HG03095 (cell line): ENCODE data around the gene PRR12.
"Not testable (repeated sequence)": the region's sequence is repeated elsewhere in the genome, so short reads cannot be mapped to it uniquely, and the experiment has no call there.

ENCODE experiments used
- ATAC-seq: cut with Tn5 transposase; IDR thresholded peaks from one replicate; pipeline ENCODE4 v1.9.1; 2021; ENCODE audit warnings: moderate library complexity; ENCODE audit not compliant: unreplicated experiment

PRR12 gene

DNA sequence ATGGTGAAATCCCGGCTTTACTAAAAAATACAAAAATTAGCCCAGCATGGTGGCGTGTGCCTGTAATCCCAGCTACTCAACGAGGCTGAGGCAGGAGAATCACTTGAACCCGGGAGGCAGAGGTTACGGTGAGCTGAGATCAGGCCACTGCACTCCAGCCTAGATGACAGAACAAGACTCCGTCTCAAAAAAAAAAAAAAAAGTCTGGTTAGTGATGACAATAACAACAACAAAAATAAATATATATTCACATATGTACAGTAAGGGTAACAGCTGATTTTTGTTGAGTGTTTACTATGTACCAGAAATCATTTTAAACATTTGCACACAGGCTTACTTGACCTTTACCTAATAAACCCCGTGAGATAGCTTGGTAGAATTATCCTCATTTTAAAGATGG, 26.0 kb downstream of the PRR12 start:
- ATAC-seq = no peak

DNA sequence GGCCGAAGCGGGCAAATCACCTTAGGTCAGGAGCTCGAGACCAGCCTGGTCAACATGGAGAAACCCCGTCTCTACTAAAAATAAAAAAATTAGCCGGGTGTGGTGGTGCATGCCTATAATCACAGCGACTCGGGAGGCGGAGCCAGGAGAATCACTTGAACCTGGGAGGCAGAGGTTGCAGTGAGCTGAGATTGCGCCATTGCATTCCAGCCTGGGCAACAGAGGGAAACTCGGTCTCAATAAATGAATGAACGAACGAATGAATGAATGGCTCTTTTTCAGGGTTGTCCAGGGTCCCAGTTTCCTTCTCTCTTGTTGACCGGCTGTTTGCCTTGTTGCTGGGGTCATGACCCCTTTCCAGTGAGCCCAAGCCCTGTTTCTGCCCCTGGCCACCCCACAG, 26.9 kb downstream of the PRR12 start:
- not testable (repeated sequence) for ATAC-seq

DNA sequence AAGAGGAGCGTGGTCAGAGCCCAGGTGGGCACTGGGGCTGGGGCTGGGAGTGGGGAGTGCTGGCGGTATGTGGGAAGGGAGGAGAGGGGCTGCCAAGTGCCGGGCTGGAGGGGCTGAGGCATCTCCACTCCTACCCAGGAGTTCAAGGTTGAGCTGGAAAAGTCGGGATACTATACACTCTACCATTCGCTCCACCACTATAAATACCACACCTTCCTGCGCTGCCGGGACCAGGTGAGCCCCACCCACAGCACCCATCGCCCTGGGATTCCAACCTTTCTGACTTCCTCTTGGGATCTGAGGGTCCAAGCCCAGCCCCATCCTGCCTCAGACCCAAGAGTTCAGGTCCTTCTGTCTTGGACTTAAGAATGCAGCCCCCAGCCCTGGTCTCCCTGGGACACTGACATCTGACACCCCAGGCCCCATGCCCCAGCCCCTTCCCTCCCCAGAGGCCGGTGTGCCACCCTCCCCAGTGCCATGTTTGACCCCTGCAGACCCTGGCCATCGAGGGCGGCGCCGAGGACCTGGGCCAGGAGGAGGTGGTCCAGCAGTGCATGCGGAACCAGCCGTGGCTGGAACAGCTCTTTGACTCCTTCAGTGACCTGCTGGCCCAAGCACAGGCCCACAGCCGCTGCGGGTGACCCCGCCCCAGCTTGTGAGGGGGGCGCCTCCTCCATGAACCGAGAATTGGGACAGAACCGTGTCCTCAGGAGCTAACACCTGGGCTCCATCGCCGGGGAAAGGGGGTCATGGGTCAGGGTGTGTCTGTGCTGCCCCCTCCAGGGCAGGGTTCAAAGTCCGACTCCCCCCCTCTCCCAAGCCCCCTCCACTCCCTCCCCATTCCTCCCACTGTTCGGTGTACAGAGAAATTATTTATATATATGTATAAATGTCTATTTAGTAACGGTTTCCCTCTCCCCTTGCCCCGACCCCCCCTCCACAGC, 34.3 kb downstream of the PRR12 start:
- no peak for ATAC-seq

- no peak for ATAC-seq
Measured at GRCh38 chr19:49626226-49626625, 35.2 kb downstream of the PRR12 start.

- ATAC-seq = no peak
Measured at GRCh38 chr19:49629659-49630058, 38.7 kb downstream of the PRR12 start.

DNA sequence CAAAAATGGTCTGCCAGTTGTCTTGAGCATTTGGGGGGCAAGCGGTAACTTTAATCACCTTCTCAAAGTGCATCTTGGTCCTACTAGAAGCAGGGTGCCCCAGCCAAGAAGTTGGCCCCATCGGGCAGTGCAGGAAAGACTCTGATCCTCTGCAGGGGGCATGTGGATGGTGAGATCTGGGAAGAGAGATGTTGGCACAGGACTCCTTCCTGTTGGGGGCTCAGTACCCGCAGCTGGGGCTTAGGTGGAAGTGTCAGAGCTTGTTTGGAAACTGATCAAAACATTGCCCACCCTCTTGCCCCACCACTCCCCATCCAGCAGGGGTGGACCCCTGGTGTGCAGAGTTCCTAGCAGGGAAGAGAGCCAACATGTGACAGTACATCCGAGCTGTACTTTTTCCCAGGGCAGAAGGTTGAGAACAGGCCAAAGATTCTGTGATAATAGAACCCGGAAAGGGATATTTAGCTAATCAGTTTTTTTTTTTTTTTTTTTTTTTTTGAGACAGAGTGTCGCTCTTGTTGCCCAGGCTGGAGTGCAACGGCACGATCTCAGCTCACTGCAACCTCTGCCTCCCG, 40.1 kb downstream of the PRR12 start:
- no peak for ATAC-seq

GRCh38 chr19:49631610-49632192, 40.7 kb downstream of the PRR12 start:
- ATAC-seq = no peak

GRCh38 chr19:49632576-49632975, 41.6 kb downstream of the PRR12 start:
- no peak for ATAC-seq

DNA sequence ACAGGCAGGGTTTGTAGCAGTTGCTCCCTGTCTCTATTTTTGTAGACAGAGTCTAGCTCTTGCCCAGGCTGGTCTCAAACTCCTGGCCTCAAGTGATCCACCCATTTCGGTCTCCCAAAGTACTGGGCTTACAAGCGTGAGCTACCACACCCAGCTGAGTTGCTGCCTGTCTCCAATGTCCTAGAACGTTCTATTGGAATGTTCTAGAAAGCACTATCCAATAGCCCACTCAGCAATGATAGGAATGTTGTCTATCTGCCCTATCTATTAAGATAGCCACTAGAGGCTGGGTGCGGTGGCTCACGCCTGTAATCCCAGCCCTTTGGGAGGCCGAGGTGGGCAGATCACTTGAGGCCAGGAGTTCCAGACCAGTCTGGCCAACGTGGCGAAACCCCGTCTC, 42.3 kb downstream of the PRR12 start:
- ATAC-seq = not testable (repeated sequence)

DNA sequence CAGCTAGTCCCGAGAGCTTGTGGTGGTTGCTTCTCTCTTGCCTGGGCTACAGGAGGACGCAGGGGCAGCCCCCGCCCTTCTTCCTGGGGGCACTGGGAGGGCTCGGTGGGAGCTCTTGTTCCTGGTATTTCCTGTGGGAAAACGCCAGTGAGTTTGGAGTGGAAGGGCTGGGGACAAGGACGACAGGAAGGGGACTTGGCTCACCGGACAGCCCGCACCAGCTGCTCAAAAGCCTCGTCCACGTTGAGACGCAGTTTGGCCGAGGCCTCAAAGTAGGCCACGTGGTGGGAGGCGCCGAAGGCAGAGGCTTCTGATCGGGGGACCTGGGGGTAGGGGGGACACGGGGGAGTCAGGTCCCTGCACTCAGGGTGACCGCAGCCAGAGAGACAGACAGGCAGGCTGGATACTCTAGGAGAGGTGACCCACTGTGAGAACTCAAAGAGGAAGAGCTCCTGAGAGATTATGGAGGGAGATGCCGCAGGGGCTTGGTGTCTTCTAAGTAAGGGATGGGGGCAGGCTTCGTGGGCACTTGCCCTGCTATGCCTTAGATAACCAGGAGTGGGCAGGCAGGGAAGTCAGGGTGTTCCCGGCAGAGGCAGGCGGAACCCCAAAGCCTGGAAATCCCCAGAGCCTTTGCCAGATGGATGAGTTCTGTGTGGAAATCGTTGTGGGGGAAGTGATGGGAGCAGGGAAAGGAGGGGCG, 44.7 kb downstream of the PRR12 start:
- no peak for ATAC-seq

DNA sequence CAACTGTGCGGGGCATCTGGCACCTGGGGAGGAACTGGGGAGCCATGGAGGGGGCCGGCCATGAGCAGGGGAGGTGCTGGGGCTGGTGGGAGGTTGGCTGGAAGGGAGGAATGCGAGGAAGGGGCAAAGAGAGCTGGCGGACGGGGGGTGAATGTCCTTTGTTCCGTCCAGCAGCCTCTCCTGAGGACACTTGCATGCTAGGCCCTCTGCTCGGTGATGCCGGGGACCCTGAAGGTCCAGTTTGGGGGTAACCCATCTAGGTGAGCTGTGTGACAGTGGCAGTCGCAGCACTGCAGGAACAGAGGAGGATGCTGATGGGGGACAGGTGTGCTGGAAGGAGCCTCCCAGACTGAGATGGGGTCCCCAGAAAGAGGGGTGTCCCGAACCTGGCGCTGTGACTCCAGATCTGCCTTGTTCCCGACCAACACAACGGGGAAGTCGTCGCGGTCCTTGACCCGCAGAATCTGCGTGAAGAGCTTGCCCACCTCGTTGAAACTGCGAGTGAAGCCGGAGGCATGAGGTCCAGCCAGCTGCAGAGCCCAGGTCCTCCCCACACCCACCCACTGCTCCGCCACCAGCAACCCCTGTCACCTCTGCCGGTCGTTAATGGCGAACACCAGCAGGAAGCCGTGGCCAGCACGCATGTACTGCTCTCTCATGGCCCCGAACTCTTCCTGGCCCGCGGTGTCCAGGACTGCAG, 45.4 kb downstream of the PRR12 start:
- no peak for ATAC-seq

- no peak for ATAC-seq
Measured at GRCh38 chr19:49637821-49638738, 47.1 kb downstream of the PRR12 start.

- ATAC-seq = no peak
Measured at GRCh38 chr19:49639401-49640112, 48.6 kb downstream of the PRR12 start.

GRCh38 chr19:49640113-49640898, 49.3 kb downstream of the PRR12 start, which contains the start of gene RRAS:
RRAS (minus strand) TSS chr19:49640143; CDS start chr19:49640098, 45 bp downstream.
- ATAC-seq = peak; percentile 53

DNA sequence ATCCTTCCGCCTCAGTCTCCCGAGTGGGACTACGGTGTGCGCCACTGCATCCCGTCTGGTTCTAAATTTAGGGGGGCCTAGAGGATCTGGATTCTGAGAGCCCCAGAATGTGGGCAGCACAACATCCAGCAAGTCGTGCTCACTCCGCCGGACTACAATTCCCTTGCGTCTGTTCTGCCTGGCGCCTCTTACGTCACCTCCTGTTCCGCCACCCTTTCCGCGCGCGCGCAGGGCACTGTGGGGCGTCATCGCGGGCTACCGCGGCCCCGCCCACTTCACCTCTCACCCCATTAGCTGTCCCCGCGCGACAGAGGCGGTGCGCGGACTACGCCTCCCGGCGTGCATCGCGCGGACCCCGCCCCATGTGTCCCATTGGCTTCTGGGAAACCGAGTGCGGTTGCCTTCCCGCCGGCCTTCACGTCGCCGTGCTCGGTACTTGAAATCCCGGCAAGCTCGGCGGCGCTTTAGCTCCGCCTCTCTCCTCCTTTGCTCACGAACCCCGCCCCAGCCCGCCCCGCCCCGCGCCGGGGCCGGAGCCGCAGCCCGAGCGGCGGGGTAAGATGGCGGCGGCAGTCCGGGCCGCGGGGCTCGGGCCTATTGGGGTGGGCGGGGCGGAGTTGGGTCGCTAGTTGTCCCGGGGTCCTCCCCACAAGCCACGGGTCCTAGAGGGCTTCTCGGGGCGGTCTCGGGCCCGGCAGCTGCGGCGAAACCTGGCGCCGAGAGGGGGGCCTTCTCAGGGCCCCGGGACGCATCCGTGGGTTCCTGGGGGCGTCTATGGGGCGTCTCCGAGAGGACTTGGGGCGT, 50.9 kb downstream of the PRR12 start, which contains the start of gene SCAF1:
TSS of gene SCAF1 (plus strand) at position 522 of the 804 bp plus-strand sequence. CDS start 2,818 bp downstream, outside the sequence.
- ATAC-seq = peak; percentile 42

DNA sequence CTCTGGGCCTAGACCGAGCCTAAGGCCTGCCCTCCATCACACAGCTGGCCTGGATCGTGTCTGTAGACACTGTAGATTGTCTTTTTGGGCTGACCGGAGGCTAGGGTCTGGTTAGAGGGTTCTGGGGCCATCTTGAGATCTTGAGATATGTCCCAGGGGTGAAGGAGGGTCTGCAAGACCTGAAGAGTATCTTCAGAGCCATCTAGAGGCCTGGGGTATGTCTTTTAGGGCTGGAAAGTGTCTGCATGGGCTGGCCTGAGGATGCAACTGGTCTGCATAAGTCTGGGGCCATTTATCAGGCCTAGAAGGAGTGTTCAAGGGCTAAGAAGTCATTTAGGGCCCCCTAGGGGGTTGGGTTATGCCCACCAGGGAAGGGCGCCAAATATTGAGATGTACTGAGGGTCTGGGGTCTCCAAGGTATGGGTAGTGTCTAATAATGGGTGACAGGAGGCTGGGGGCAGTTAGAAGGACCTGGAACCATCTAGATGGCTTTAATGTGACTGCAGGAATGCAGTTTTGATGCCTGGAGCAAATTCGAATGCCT, 51.6 kb downstream of the PRR12 start:
- no peak for ATAC-seq

DNA sequence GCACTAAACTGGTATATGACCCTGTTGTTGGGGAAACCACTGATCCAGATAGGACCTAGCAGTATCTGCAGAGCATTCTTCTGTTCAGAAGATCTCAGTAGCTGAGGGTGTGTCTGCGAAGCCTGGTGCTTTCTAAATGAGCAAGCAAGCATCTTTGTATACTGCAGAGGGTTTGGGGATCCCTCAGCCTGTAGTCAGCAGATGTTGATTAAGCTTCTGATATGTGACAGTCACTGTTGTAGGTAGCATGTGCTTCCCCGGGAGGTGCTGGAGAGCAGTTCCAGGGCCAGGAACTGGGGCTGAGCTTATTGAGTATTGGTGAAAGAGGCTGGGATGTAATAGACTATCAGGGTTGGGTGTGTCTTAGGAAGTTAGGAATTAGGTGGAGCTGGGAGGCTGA, 52.5 kb downstream of the PRR12 start:
- no peak for ATAC-seq
